ENCODE data around the gene FADD.

FADD gene

GRCh38 chr11:70203751-70204465 lies 812 bp downstream of the FADD start:
- peak overlapping the region; percentile 96 for H3K4me3 ChIP-seq (replicated peaks; ENCODE audit: low read depth, low read length)
- TF ChIP-seq, protein P1, sequence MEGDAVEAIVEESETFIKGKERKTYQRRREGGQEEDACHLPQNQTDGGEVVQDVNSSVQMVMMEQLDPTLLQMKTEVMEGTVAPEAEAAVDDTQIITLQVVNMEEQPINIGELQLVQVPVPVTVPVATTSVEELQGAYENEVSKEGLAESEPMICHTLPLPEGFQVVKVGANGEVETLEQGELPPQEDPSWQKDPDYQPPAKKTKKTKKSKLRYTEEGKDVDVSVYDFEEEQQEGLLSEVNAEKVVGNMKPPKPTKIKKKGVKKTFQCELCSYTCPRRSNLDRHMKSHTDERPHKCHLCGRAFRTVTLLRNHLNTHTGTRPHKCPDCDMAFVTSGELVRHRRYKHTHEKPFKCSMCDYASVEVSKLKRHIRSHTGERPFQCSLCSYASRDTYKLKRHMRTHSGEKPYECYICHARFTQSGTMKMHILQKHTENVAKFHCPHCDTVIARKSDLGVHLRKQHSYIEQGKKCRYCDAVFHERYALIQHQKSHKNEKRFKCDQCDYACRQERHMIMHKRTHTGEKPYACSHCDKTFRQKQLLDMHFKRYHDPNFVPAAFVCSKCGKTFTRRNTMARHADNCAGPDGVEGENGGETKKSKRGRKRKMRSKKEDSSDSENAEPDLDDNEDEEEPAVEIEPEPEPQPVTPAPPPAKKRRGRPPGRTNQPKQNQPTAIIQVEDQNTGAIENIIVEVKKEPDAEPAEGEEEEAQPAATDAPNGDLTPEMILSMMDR (IDR thresholded peaks at IDR 0.05; ENCODE audit: low read depth, low read length, missing control alignments) = no peak
- DNase-seq (ENCODE audit: extremely low read depth, low read depth) = peak; percentile 73

- no peak for DNase-seq (ENCODE audit: extremely low read depth, low read depth)
- H3K4me3 ChIP-seq (replicated peaks; ENCODE audit: low read depth, low read length) = peak overlapping the region; percentile 96
- TF ChIP-seq, protein P1 (IDR thresholded peaks at IDR 0.05; ENCODE audit: low read depth, low read length, missing control alignments) = no peak
These were observed 1.3 kb downstream of the FADD start for GRCh38 chr11:70204466-70204799.

DNA sequence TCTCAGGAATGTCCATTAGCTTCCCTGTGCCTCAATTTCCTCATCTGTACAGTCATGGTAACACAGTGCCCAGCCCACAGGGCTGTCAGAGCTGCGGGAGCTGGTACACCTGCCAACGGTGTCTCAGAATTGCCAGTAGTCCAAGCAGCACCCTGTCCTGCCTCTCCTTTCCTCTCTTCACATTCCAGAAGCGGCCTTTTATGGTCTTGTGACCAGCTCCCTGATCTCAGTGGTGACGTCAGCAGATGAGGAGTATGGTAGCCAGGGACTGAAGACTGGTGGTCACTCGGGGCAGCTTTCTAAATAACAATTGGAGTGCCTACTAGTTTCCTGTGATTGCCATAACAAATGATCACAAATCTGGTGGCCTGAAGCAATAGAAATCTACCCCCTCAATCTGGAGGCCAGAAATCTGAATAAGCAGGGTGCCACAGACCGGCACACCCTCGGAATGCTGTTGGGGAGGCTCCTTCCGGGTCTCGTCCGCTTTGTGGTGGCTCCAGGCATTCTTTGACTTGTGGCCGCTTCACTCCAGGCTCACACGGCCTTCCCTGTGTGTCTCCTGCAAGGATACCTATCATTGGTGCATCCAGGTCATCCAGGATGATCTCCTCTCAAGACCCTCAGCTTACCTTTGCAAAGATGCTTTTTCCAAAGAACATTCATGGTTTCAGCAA lies 2.1 kb downstream of the FADD start:
- H3K4me3 ChIP-seq (replicated peaks; ENCODE audit: low read depth, low read length) = peak overlapping the region; percentile 96
- no peak for DNase-seq (ENCODE audit: extremely low read depth, low read depth)
- TF ChIP-seq, protein P1 (IDR thresholded peaks at IDR 0.05; ENCODE audit: low read depth, low read length, missing control alignments) = no peak

DNA sequence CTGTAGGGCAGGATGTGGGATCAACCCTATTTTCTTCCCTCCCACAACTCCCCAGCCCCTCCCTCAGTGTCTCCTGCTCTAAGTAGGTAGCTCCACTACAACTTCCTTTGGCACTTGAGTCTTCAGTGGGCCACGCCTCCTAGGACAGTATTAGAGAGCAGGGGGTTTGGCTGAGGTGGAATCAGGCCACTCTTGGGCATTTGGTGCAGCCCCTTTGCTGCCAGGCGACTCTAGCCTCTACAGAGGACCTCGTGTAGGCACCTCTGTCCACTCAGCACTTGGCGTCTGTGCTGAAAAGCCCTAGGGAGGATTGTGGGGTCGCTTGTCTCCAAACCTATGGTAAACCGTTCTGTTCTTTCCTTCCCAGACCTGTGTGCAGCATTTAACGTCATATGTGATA lies 2.7 kb downstream of the FADD start:
- no peak for DNase-seq (ENCODE audit: extremely low read depth, low read depth)
- TF ChIP-seq, protein P1 (IDR thresholded peaks at IDR 0.05; ENCODE audit: low read depth, low read length, missing control alignments) = no peak
- no peak overlapping the region for H3K4me3 ChIP-seq (replicated peaks; ENCODE audit: low read depth, low read length)

DNA sequence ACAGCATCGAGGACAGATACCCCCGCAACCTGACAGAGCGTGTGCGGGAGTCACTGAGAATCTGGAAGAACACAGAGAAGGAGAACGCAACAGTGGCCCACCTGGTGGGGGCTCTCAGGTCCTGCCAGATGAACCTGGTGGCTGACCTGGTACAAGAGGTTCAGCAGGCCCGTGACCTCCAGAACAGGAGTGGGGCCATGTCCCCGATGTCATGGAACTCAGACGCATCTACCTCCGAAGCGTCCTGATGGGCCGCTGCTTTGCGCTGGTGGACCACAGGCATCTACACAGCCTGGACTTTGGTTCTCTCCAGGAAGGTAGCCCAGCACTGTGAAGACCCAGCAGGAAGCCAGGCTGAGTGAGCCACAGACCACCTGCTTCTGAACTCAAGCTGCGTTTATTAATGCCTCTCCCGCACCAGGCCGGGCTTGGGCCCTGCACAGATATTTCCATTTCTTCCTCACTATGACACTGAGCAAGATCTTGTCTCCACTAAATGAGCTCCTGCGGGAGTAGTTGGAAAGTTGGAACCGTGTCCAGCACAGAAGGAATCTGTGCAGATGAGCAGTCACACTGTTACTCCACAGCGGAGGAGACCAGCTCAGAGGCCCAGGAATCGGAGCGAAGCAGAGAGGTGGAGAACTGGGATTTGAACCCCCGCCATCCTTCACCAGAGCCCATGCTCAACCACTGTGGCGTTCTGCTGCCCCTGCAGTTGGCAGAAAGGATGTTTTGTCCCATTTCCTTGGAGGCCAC lies 3.3 kb downstream of the FADD start:
- no peak for DNase-seq (ENCODE audit: extremely low read depth, low read depth)
- TF ChIP-seq, protein P1 (IDR thresholded peaks at IDR 0.05; ENCODE audit: low read depth, low read length, missing control alignments) = no peak

DNA sequence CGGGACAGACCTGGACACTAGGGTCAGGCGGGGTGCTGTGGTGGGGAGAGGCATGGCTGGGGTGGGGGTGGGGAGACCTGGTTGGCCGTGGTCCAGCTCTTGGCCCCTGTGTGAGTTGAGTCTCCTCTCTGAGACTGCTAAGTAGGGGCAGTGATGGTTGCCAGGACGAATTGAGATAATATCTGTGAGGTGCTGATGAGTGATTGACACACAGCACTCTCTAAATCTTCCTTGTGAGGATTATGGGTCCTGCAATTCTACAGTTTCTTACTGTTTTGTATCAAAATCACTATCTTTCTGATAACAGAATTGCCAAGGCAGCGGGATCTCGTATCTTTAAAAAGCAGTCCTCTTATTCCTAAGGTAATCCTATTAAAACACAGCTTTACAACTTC lies 3.9 kb downstream of the FADD start:
- TF ChIP-seq, protein P1 (IDR thresholded peaks at IDR 0.05; ENCODE audit: low read depth, low read length, missing control alignments) = no peak
- no peak overlapping the region for H3K4me3 ChIP-seq (replicated peaks; ENCODE audit: low read depth, low read length)
- DNase-seq (ENCODE audit: extremely low read depth, low read depth) = no peak

More for the DNA sequence above, 3.3 kb downstream of the FADD start:
- no peak overlapping the region for H3K4me3 ChIP-seq (replicated peaks; ENCODE audit: low read depth, low read length)

All from HFF-Myc (cell line).